ENCODE data around the gene MBTD1. TPM values are rescaled to one million over a fixed set of nuclear protein-coding genes. Genes with fewer than 3 reads are reported as not detected.

MBTD1 gene
- total and polyA plus RNA-seq, 10 of the 15 experiments (the other 5 are each of a cell fraction or from before 2014, with no cell fraction given), result 1.3 to 16.7 (median 9.5) TPM

GRCh38 chr17:51221322-51221721, 38.5 kb downstream of the MBTD1 start (continued):
- TF ChIP-seq NKRF (conservative IDR thresholded peaks at IDR 0.05) (no peak), LARP7 (IDR thresholded peaks at IDR 0.05) (no peak), SPI1 (IDR thresholded peaks at IDR 0.05; ENCODE audit: borderline replicate concordance, insufficient read depth, low read depth, low read length) (no peak), BMI1 (IDR thresholded peaks at IDR 0.05; ENCODE audit: borderline replicate concordance) (no peak), EED (IDR thresholded peaks at IDR 0.05; ENCODE audit: low read depth) (no peak), POLR2AphosphoS2 (IDR thresholded peaks at IDR 0.05; ENCODE audit: low read depth, low read length) (no peak), GABPA (IDR thresholded peaks at IDR 0.05; ENCODE audit: low read depth) (no peak), FOXK2 (IDR thresholded peaks at IDR 0.05) (no peak), ZNF24 (IDR thresholded peaks at IDR 0.05) (no peak)

GRCh38 chr17:51217946-51218345, 41.9 kb downstream of the MBTD1 start:
- Histone ChIP-seq H3K9ac (ENCODE audit: control insufficient read depth, insufficient read depth, low read length) (no peak overlapping the region), H2AFZ (ENCODE audit: control insufficient read depth, low read depth, low read length) (no peak overlapping the region), H3K36me3 (ENCODE audit: control insufficient read depth in 2 of 2, insufficient read depth in 2 of 2, low read length in 1 of 2) (peaks cover 4 to 21% of the 10 kb centered on the region in 2 experiments), H3K27ac (ENCODE audit: control insufficient read depth, insufficient read depth) (no peak overlapping the region), H3K27me3 (replicated peaks in 1 of 2; ENCODE audit: control insufficient read depth in 2 of 2, insufficient read depth in 2 of 2, low read length in 1 of 2) (no peaks in the 10 kb centered on the region), H3K79me2 (ENCODE audit: control insufficient read depth, insufficient read depth, low read length) (no peaks in the 10 kb centered on the region), H3K4me3 (no peak overlapping the region), H3K4me1 (ENCODE audit: control insufficient read depth, insufficient read depth, low read length) (no peaks in the 10 kb centered on the region), H3K9me3 (replicated peaks; ENCODE audit: control insufficient read depth, insufficient read depth, low read length) (no peaks in the 10 kb centered on the region), H3K4me2 (ENCODE audit: control insufficient read depth, insufficient read depth) (no peak overlapping the region), H4K20me1 (ENCODE audit: control insufficient read depth, insufficient read depth) (no peaks in the 10 kb centered on the region)
- 100% methylated on average over 1 of the region's 1 CpG for WGBS (ENCODE audit: insufficient coverage, insufficient replicate concordance, low lambda C conversion rate, missing lambda C conversion rate)
- no peak for ATAC-seq
- ChIA-PET POLR2A (interaction anchor here (0.6 kb wide), 1 partner anchor 11 kb away, joined by 3 read pairs; no protein-coding TSS in a partner anchor), SMC1A (ENCODE audit: uncharacterized antibody, unreplicated experiment) (no interaction called here), CTCF (no interaction called here), RAD21 (ENCODE audit: unreplicated experiment) (no interaction called here)
- no peak for DNase-seq (ENCODE audit: low read depth, low spot score)
- no TSS peak for BruUV-seq (replicated peaks)
- in situ Hi-C loops (cut with MboI), result no loop called here
- intact Hi-C loops (cut with micrococcal nuclease; ENCODE audit: unreplicated experiment), result no loop called here
- FAIRE-seq, result no peak
- no peak for TF ChIP-seq ATF3 (IDR thresholded peaks at IDR 0.05; ENCODE audit: borderline replicate concordance, extremely low read depth, low read depth, low read length)
- TF ChIP-seq USF2 (IDR thresholded peaks at IDR 0.05; ENCODE audit: borderline replicate concordance, low read depth, low read length), result no peak
- TF ChIP-seq BHLHE40 (IDR thresholded peaks at IDR 0.05; ENCODE audit: borderline replicate concordance in 1 of 2, low read depth in 2 of 2, low read length in 1 of 2), result no peak
- TF ChIP-seq E2F8 (IDR thresholded peaks at IDR 0.05; ENCODE audit: low read depth, partially characterized antibody), result no peak
- no peak for TF ChIP-seq SMAD5 (IDR thresholded peaks at IDR 0.05; ENCODE audit: low read depth)
- TF ChIP-seq TCF12 (IDR thresholded peaks at IDR 0.05; ENCODE audit: low read depth, low read length), result no peak

Measured in GM12878 (cell line).